Heart right ventricle (tissue), 16 donors: Measurements from ENCODE around the gene OR10H1. TPM values are rescaled to one million over a fixed set of nuclear protein-coding genes. Genes with fewer than 3 reads are reported as not detected.
"Not testable (repeated sequence)": the region's sequence is repeated elsewhere in the genome, so short reads cannot be mapped to it uniquely, and the experiment has no call there.

ENCODE experiments used
- ATAC-seq, 8 donors: fragments of 200-7000 bp; cut with Tn5 transposase; one replicate each; pipeline ENCODE4 v1.9.1; 2020; ENCODE audit warnings: mild to moderate bottlenecking in 8 of 8, moderate library complexity in 8 of 8, moderate number of reproducible peaks in 1 of 8
- DNase-seq, 2 donors: peaks; one replicate each; pipeline ENCODE4 v3.0.0-alpha.2; 2020
- H3K27ac ChIP-seq, 10 donors: fragments of 200-600 bp; sonication (generic) in 2 of 10; one replicate each; pipeline versions ENCODE4 v1.5.0 to v1.8.0; 2020 to 2022; ENCODE audit warnings: mild to moderate bottlenecking in 3 of 10
- H3K27me3 ChIP-seq, 7 donors: fragments of 200-600 bp; one replicate each; pipeline ENCODE4 v1.8.0; 2021 to 2022; ENCODE audit warnings: mild to moderate bottlenecking in 2 of 7
- H3K36me3 ChIP-seq, 9 donors: fragments of 200-600 bp; sonication (generic) in 1 of 9; one replicate each; pipeline versions ENCODE4 v1.5.0 to v1.8.0; 2020 to 2022; ENCODE audit warnings: mild to moderate bottlenecking in 2 of 9
- H3K4me1 ChIP-seq, 9 donors: fragments of 200-600 bp; sonication (generic) in 1 of 9; one replicate each; pipeline versions ENCODE4 v1.5.0 to v1.8.0; 2020 to 2022; ENCODE audit warnings: mild to moderate bottlenecking in 4 of 9
- H3K4me3 ChIP-seq, 10 donors: fragments of 200-600 bp; sonication (generic) in 2 of 10; one replicate each; pipeline versions ENCODE4 v1.5.0 to v1.8.0; 2020 to 2022; ENCODE audit warnings: mild to moderate bottlenecking in 7 of 10, moderate library complexity in 2 of 10
- H3K9me3 ChIP-seq, 11 donors: fragments of 200-600 bp in 10 of 11; sonication (generic) in 2 of 11; one replicate each; pipeline versions ENCODE4 v1.5.0 to v1.8.0; 2013 to 2022; ENCODE audit warnings: mild to moderate bottlenecking in 2 of 11, control low read depth in 1 of 11, moderate library complexity in 1 of 11
- CTCF ChIP-seq, 9 donors: fragments of 200-600 bp; sonication (generic) in 2 of 9; IDR thresholded peaks; one replicate each; pipeline versions ENCODE4 v1.5.0 to v1.8.0; 2021 to 2022; ENCODE audit warnings: antibody characterized with exemption in 9 of 9, mild to moderate bottlenecking in 5 of 9, moderate library complexity in 1 of 9
- WGBS, 2 donors: extraction: QIAGEN DNeasy Blood & Tissue Kit; methylation state at CpG; one replicate each; pipeline ENCODE4 v1.1.7; 2013; ENCODE audit warnings: inconsistent platforms in 1 of 2; 5-methylcytosine and 5-hydroxymethylcytosine counted together
- intact Hi-C, 10 donors: fragments of 100-400 bp; cut with DNase I; formaldehyde crosslinking; loops; one replicate each; pipeline versions ENCODE4 v1.11.1 to v1.14.2; 2022
- polyA plus RNA-seq, 2 donors: library from polyadenylated mRNA; stranded (reverse); fragments of 200-250 nt; gene quantifications; one replicate each; pipeline ENCODE4 v1.2.3, GENCODE V29; 2013
- total RNA-seq, 10 donors: library from RNA; stranded (reverse); fragmentation: NEBNext Ultra II Directional in 3 of 10; extraction: Animal tissue kit (Norgen Biotek cat#: 25700) in 3 of 10; gene quantifications; one replicate each; pipeline versions ENCODE4 v1.2.1 to v1.2.4, GENCODE V29; 2021 to 2023
- donor health status: Arrhythmogenic right ventricular cardiomyopathy.
- donor health status: ischemic (EF 13 %, LVEDD 7.1; RV severe dilation, severe dysfunction).
- donor health status: healthy with polysubstance abuse.
- donor health status: DM: no; HTN: yes; CAD: no.
- donor health status: DM: no; HTN: no; CAD: no.
- donor health status: ischemic (EF 25% LVEDD 6.9; RV normal size, moderate dysfunction).
- donor health status: ischemic (EF 25% LVEDD 5.7; RV mildly dilated, moderate dysfunction).
- donor health status: healthy.
- donor health status: DM: yes; HTN: yes; CAD: no.
- donor health status: Ischemic cardiomyopathy.
- donor health status: ischemic (EF 35%, LVEDD 5.7; RV mildly dilated, moderate dysfunction).
- donor health status: nonischemic (EF 11% LVEDD 7.7; RV severe dilation, severe dysfunction).
- donor health status: DM: yes; HTN: yes; CAD: no.
- donor health status: PGD.
- donor health status: ischemic (EF 29% LVEDD 5.4; RV normal size, mild dysfunction).
- donor health status: nonischemic (EF 23%, LVEDD 6.1; RV moderate dilation, normal function).

The OR10H1 gene
- total and polyA plus RNA-seq, 12 donors, result not detected

- DNase-seq (no peak), ATAC-seq (no peak)
- H3K4me1 ChIP-seq, result peaks cover 0 to 20% (median 7%) of the 10 kb centered on the region in 9 donors
- 88 to 93% methylated on average over 3 of the region's 3 CpGs for WGBS, 2 donors
- no peaks in the 10 kb centered on the region for H3K36me3 ChIP-seq
- peaks cover 0 to 10% (median 0%) of the 10 kb centered on the region in 7 donors for H3K27me3 ChIP-seq
- intact Hi-C loops, result loop anchor here in 2 of 10 donors (5.0 kb wide), 3 partner anchors 166 to 274 kb away; partner anchors contain the start of genes CYP4F12 (in 1 of the 2), RAB8A (in 1 of the 2) and TPM4 (in 1 of the 2)
- H3K4me3 ChIP-seq, result no peak overlapping the region
- no peaks in the 10 kb centered on the region for H3K9me3 ChIP-seq
- H3K27ac ChIP-seq, result no peak overlapping the region
- no peak for TF ChIP-seq CTCF (IDR thresholded peaks at IDR 0.05)
Measured at GRCh38 chr19:15838351-15838750, 22.9 kb upstream of the OR10H1 start.

DNA sequence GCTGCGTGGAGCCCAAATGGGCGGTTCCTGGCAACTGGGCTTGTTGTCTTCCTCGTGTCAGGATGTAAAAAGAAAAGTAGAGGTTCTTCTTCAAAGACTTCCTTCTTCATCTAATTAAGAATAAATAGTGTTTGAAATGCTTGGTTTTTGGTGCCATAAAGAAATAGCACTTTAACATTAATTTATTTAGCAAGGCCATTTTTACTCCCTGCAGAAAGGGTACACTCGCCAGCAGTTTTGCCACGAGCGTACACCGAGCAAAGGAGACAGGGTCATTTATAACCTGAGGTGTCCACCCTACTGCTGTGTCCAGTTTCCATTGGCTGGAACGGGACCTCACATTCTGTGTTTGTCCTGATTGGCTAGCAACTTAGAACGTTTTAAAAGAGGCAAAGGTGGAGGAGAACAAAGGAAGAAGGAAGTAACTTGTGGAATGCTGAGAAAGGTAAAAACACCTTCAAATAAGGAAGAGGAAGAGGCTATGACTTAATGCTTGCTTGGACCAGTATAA lies 21.8 kb upstream of the OR10H1 start:
- intact Hi-C loops, result loop anchor here in 2 of 10 donors (5.0 kb wide), 3 partner anchors 165 to 275 kb away; partner anchors contain the start of genes CYP4F12 (in 1 of the 2), RAB8A (in 1 of the 2) and TPM4 (in 1 of the 2)
- peaks cover 0 to 6% (median 0%) of the 10 kb centered on the region in 7 donors for H3K27me3 ChIP-seq
- peak overlapping the region; percentile 80 to 99 (median 97) for H3K27ac ChIP-seq
- DNase-seq (peak in 1 of 2 donors; percentile 19), ATAC-seq (peak in 4 of 8 donors; percentile 15 to 46 (median 18))
- peak overlapping the region; percentile 63 to 90 (median 78) for H3K4me3 ChIP-seq
- TF ChIP-seq CTCF (IDR thresholded peaks at IDR 0.05), result no peak
- 1 to 4% methylated on average over 9 of the region's 9 CpGs for WGBS, 2 donors
- H3K9me3 ChIP-seq, result no peaks in the 10 kb centered on the region
- no peaks in the 10 kb centered on the region for H3K36me3 ChIP-seq
- peaks cover 0 to 20% (median 7%) of the 10 kb centered on the region in 9 donors for H3K4me1 ChIP-seq

DNA sequence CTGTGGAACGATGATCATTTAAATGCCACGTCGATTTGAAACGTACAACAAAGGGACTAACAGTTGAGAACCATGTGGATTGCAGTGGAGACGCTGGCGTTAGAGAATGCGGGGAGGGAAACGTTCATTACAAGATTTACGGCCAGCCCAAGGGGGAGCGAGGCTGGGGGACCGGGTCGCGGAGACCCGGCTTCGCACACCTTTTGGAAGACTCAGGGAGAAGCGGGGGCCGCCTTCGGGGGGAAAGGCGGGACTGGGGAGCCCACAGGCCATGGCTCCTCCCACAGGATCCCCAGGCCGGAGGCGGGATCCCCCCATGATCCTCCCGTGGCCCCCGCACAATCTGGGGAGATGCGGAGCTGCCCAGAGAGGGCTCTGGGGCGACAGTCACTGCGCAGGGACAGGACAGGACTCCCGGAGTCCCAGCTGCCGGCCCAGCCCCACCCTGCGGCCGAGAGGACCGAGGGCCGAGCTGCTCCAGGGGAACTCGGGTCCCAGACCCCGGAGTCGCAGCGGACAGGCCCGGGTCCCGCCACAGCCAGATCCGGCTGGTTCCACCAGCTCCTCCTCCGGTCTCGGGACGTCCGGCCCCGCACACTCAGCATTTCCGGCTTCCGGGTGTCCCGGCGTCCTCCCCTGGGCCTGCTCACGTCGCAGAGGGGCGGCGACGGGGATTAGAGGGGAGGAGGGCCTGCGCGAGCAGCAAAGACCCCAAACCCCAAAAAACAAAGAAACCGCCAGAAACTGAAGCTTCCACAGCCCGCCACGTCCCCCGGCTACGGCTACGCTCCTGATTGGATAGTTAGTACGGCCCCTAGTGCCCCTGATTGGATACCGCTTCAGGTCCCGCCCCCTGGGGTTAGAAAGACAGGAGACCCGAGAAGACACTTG lies 21.1 kb upstream of the OR10H1 start:
- intact Hi-C loops, result loop anchor here in 2 of 10 donors (5.0 kb wide), 3 partner anchors 164 to 276 kb away; partner anchors contain the start of genes CYP4F12 (in 1 of the 2), RAB8A (in 1 of the 2) and TPM4 (in 1 of the 2)
- ATAC-seq (peak; percentile 98 to 100 (median 100)), DNase-seq (peak; percentile 95 to 99)
- H3K36me3 ChIP-seq, result no peaks in the 10 kb centered on the region
- no peak for TF ChIP-seq CTCF (IDR thresholded peaks at IDR 0.05)
- WGBS, 2 donors, result 1% methylated on average over 62 to 65 of the region's 65 CpGs
- H3K27me3 ChIP-seq, result peaks cover 0 to 1% (median 0%) of the 10 kb centered on the region in 7 donors
- H3K4me1 ChIP-seq, result peaks cover 0 to 20% (median 7%) of the 10 kb centered on the region in 9 donors
- H3K9me3 ChIP-seq, result no peaks in the 10 kb centered on the region
- peak overlapping the region; percentile 63 to 90 (median 78) for H3K4me3 ChIP-seq
- peak overlapping the region; percentile 80 to 99 (median 97) for H3K27ac ChIP-seq

DNA sequence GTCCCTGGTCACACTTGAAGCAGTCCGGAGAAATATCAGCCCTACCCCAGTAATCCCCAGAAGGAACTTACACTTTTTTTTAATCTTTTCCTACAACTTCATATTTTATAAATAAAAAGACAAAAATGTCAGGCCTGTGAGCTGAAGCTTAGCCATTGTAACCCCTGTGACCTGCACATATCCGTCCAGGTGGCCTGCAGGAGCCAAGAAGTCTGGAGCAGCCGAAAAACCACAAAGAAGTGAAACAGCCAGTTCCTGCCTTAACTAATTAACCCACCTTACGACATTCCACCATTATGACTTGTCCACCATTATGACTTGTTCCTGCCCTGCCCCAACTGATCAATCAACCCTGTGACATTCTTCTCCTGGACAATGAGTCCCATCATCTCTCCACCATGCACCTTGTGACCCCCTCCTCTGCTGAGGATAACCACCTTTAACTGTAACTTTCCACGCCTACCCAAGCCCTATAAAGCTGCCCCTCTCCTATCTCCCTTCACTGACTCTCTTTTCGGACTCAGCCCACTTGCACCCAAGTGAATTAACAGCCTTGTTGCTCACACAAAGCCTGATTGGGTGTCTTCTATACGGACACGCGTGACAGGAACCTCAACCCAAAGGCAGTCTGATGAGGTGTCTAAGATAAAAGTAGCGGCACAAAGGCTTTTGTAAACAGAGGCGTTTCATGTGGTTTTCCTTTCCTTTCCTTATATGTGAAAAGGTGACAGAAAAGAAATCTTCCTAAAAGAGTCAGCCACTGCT lies 20.3 kb upstream of the OR10H1 start:
- not testable (repeated sequence) for H3K9me3 ChIP-seq, H3K36me3 ChIP-seq, DNase-seq, H3K27me3 ChIP-seq, ATAC-seq
- WGBS, 2 donors, result 45 to 46% methylated on average over 11 of the region's 11 CpGs
- peak overlapping the region; percentile 80 to 99 (median 97) for H3K27ac ChIP-seq
- intact Hi-C loops, result loop anchor here in 2 of 10 donors (5.0 kb wide), 3 partner anchors 163 to 277 kb away; partner anchors contain the start of genes CYP4F12 (in 1 of the 2), RAB8A (in 1 of the 2) and TPM4 (in 1 of the 2)
- H3K4me3 ChIP-seq, result peak overlapping the region; percentile 63 to 90 (median 78)
- H3K4me1 ChIP-seq, result peaks cover 0 to 20% (median 7%) of the 10 kb centered on the region in 9 donors

- H3K36me3 ChIP-seq, intact Hi-C loops, H3K4me3 ChIP-seq, ATAC-seq, H3K27ac ChIP-seq, H3K9me3 ChIP-seq, DNase-seq: not testable (repeated sequence)
- 92 to 96% methylated on average over 3 of the region's 3 CpGs for WGBS, 2 donors
- peaks cover 0 to 20% (median 7%) of the 10 kb centered on the region in 9 donors for H3K4me1 ChIP-seq
- peaks cover 0 to 14% (median 0%) of the 10 kb centered on the region in 7 donors for H3K27me3 ChIP-seq
Measured at GRCh38 chr19:15834232-15834631, 18.8 kb upstream of the OR10H1 start.
